AG09319 (cell line): Measurements from ENCODE around the gene SHBG.

Source experiments
- DNase-seq: peaks from one replicate; pipeline ENCODE4 v3.0.0-alpha.2; 2010; ENCODE audit warnings: low read depth; ENCODE audit errors: extremely low read depth
- TF ChIP-seq, protein P1 (sequence below): IDR thresholded peaks from 2 replicates; pipeline ENCODE4 v1.5.1; 2011; ENCODE audit warnings: low read depth, mild to moderate bottlenecking, inconsistent platforms, low read length, moderate library complexity

Gene SHBG, protein sequence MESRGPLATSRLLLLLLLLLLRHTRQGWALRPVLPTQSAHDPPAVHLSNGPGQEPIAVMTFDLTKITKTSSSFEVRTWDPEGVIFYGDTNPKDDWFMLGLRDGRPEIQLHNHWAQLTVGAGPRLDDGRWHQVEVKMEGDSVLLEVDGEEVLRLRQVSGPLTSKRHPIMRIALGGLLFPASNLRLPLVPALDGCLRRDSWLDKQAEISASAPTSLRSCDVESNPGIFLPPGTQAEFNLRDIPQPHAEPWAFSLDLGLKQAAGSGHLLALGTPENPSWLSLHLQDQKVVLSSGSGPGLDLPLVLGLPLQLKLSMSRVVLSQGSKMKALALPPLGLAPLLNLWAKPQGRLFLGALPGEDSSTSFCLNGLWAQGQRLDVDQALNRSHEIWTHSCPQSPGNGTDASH

DNA sequence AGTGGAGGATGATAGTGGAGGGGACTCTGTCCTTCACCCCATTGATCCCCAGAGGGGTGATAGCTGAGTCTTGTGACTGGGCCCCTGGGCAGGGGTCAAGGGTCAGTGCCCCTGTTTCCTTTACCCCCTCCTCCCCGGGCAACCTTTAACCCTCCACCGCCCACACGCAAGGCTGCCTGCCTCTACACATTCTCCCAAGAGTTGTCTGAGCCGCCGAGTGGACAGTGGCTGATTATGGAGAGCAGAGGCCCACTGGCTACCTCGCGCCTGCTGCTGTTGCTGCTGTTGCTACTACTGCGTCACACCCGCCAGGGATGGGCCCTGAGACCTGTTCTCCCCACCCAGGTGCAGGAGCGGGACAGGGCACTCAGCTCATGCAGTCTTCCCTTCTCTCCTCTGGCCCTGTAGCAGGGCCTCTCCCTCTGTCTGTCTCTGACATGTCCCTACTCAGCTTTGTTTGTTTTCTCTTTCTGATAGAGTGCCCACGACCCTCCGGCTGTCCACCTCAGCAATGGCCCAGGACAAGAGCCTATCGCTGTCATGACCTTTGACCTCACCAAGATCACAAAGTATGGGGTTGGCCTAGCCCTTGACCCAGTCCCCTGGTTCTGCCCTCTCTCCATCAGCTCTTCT, at the start of gene SHBG:
TSS of gene SHBG (plus strand) at position 197 of the 633 bp plus-strand sequence. CDS start at position 235, 38 bp downstream.
- DNase-seq = no peak
- TF ChIP-seq, protein P1, sequence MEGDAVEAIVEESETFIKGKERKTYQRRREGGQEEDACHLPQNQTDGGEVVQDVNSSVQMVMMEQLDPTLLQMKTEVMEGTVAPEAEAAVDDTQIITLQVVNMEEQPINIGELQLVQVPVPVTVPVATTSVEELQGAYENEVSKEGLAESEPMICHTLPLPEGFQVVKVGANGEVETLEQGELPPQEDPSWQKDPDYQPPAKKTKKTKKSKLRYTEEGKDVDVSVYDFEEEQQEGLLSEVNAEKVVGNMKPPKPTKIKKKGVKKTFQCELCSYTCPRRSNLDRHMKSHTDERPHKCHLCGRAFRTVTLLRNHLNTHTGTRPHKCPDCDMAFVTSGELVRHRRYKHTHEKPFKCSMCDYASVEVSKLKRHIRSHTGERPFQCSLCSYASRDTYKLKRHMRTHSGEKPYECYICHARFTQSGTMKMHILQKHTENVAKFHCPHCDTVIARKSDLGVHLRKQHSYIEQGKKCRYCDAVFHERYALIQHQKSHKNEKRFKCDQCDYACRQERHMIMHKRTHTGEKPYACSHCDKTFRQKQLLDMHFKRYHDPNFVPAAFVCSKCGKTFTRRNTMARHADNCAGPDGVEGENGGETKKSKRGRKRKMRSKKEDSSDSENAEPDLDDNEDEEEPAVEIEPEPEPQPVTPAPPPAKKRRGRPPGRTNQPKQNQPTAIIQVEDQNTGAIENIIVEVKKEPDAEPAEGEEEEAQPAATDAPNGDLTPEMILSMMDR = no peak

DNA sequence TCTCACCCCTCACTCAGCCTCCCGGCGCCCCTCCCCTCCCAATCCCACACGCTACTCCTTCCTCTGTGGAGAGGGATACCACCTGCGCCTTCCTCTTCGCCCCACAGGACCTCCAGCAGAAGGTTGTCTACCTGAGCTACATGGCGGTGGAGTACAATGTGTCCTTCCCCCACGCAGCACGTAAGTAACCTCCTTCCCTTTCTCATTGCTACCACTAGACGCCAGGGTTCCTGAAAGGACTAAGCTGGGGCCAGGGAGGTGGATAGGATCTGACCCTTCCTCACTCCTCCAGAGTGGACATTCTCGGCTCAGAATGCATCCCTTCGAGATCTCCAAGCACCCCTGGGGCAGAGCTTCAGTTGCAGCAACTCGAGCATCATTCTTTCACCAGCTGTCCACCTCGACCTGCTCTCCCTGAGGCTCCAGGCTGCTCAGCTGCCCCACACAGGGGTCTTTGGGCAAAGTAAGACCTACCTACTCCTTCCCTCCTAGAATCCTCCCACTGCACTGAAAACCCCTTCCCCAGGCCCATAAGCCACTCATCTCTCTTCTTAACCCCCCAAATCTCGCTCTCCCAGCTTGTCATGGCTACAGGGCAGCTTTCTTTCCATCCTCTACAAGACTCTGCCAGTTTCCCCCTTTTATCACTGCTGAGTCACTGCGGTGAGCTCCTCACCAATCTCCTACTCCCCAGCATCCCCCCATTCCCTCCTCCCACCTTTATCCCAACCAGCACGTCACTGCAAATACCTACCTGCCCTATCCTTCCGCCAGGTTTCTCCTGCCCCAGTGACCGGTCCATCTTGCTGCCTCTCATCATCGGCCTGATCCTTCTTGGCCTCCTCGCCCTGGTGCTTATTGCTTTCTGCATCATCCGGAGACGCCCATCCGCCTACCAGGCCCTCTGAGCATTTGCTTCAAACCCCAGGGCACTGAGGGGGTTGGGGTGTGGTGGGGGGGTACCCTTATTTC, 49.0 kb upstream of the SHBG start:
- no peak for DNase-seq
- TF ChIP-seq, protein P1 = no peak

DNA sequence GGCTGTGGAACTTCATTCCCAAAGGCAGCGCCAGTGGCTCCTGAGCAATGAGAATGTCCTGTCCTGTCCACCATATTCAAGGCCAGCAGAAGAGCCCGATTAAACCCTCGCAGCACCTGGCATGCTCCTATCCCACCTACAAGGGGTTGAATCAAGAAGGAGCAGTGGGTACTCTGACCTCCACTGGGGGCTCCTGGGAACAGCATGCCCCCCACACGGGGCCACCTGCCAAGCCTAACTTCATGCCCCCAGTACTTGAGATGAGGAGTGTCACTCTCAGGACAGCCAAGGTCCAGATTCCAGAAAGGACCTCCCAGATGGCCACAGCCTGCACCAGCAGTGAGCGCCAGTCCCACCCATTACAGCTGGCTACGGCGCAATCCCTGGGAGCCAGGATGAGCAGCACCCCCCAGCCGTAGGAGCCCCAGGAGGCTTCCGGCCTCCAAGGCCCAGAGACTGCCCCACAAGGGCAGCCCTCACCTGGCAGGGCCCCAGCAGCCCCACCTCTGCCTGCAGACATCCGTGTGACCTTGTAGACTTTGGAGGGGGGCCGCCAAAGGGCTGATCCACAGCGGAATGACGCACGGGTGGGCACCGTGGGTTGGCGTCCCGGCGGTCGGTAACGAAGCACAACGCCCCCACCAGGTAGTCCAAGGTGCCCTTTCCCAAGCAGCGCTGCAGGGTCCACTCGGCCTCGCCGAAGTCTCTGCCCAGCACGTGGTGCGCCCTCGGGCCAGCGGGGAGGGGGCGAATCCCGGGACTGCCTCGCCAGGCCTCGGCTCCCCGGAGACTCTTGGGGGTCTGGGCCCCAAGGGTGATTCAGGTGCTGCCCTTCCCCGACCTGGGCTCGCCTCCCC, 47.3 kb upstream of the SHBG start:
- TF ChIP-seq, protein P1 = no peak
- DNase-seq = no peak

DNA sequence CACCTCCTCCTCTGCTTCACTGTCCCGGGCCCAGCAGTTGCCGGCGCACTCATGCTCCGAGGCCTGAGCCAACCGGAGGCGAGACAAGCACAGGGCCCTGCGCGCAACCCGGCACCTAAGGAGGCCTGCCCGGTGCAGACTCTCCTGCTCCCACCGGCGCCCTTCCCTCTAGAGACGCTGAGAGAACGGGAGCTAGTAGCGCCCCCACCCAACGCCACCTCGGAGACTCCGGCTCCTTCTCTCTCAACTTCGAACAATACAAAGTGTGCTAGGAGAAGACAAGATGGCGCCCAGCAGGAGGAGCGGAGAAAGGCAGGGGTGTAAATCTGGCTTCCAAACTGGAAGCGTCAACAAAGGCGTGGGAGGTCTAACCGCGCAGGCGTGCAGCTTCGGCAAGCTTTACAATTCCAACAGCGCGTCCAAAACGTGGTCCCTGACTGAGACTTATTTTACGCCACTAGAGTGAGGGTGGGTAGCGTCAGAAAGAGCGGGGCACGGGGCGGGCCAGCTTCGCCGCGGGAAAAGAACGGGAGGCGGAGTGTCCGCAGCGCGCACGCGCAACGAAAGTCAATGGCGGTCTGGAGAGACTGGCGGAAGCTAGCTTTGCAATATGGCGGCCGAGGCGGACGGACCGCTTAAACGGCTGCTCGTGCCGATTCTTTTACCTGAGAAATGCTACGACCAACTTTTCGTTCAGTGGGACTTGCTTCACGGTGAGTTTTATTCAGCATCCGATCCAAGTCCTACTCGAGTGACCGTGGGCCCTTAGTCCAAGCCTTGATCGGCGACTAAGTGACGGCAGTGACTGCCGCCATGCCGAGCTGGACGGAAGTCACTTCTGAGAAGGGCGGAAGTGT, 46.5 kb upstream of the SHBG start, which contains the start of gene MPDU1:
TSS of gene MPDU1 (plus strand) at position 600 of the 857 bp plus-strand sequence. CDS start at position 611, 11 bp downstream.
- TF ChIP-seq, protein P1 = no peak
- peak; percentile 92 for DNase-seq

DNA sequence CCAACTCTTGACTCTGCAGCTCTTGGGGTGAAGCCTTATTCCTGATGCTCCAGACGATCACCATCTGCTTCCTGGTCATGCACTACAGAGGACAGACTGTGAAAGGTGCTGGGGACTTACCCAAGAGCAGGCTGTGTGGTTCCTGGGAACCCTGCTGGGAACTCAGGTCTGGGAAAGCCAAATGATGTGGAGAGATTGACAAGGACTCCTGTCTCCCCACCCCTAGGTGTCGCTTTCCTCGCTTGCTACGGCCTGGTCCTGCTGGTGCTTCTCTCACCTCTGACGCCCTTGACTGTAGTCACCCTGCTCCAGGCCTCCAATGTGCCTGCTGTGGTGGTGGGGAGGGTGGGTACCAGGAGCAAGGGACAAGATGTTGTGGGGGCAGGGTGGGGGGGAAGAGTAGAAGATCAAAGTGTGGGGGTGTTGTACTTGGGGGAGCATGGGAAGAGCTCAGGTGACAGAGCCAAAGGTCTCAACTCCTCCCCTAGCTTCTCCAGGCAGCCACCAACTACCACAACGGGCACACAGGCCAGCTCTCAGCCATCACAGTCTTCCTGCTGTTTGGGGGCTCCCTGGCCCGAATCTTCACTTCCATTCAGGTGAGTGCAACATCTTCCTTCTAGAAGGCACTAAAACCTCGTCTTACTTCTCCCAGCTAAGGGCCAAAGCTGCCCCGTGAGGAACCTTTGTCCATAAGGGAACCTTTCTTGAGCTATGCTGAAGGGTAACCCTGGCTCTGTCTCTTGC, 43.1 kb upstream of the SHBG start:
- TF ChIP-seq, protein P1 = no peak; the same call in 1 of the 2 replicates
- no peak for DNase-seq
